Measurements from ENCODE around the gene TUSC1.
"Not testable (repeated sequence)": the region's sequence is repeated elsewhere in the genome, so short reads cannot be mapped to it uniquely, and the experiment has no call there.

The TUSC1 gene

DNA sequence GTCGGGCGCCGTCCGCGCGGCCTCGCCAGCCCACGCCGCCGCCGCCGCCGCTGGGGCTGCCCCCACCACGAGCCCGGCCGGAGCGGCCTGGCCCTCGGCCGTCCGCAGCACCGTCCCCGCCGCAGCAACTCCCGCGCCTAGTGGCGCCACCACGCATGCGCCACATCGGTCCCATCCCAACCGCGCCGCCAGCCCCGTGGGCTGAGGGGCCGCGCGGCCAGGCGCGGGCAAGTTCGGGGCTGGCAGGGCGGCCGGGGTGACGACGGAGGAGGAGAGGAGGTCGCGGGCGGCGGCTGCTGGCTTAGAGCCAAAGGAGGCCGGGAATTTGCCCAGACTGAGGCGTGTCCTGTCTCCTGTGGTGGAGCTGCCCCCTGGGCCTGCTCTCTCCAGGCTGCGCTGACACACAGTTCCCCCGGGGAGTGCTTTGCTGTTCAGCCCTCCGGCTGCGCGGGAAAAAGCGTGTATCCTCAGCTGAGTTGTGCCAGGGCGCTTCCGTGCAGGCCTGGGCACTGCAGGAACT, at the start of gene TUSC1:
TUSC1 (minus strand) TSS at position 298 of the 520 bp plus-strand sequence; CDS start at position 166, 132 bp downstream.
- DNase-seq (ENCODE audit: low read depth in 3 of 3): peak in 1 of 3 experiments; percentile 4

DNA sequence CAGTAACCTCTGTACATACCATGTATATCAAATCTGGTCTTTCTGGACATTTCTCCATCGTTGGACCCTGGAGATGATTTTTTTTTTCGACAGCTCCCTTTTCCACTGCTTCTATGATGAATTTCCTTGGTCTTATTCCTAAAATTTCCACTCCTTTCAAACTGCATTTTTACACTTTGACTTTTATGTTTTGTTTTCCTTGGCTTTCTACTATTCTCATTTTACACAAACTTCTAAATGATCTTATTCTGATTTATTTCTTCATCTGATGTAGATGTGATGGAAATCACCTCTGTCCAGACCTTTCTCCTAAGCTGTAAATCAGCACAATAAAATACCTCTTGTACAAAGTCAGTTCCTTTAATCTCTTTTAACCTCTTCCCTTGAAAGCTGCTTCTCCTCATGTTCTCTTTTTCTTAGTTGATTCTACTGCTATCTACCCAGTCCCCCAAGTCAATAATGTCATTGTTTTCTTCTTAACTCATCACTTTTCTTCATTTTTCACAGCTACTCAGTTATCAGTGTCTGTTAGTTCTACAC, 48.7 kb upstream of the TUSC1 start:
- no peak for DNase-seq (ENCODE audit: low read depth in 3 of 3)

DNA sequence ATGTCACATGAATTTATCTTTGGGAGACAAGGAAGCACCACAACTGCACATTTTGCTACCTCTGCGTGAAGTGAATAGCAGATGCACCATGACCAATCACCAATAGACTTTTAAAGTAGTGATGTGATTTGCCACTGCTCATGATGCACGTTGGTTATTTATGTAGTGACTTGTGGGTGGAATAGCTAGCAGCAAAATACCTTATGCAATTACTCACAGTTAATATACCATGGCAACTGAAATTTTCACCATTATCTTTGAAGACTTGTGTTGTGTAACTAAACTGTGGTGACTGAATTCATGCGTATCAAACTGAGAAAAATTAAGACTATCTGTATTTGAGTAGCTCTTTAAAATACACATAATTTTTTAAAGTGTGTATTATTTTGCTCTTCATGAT, 46.2 kb upstream of the TUSC1 start:
- DNase-seq (ENCODE audit: low read depth in 3 of 3): no peak

DNA sequence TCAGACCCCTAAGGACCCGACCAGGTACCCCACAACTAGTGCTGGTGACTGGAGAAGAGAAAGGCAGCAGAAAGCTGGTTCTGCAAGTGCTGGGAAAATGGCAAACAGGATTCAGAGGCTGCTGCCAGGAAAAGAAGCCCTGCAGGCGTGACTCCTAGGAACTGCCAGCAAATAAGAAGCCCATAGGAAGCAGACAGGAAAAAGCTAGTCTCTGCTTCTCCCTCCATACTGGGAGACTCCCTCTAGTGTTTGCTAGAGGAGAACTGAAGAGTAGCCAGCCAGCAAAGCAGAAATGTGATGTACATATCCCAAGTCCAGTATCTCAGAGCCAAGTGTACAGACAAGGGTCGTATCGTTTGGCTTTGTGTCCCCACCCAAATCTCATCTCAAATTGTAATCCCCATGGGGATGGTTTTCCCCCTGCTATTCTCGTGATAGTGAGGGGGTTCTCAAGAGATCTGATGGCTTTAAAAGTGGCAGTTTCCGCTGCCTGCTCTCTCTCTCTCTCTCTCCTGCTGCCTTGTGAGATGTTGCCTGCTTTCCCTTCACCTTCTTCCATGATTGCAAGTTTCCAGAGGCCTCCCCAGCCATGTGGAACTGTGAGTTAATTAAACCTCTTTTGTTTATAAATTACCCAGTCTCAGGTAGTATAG, 38.1 kb upstream of the TUSC1 start:
- no peak for DNase-seq (ENCODE audit: low read depth in 3 of 3)

DNA sequence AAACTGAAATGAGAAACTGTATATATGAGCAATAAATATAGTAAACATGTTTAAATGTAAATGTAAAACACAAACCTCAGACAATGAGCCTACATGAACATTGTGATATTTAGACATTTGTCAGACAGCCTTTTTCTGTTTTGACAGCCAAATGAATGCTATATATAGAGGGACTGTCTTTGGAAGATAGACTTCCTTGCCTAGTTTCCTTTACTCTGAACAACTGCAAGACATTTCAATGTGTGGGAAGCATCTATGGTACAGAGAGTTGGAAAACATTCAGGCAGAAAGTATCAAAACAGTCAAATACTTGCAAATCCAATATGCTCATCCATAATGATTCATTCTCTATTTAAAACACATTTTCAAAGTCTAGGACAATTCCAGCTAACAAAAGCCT, 31.7 kb upstream of the TUSC1 start:
- DNase-seq (ENCODE audit: low read depth in 3 of 3): no peak

DNA sequence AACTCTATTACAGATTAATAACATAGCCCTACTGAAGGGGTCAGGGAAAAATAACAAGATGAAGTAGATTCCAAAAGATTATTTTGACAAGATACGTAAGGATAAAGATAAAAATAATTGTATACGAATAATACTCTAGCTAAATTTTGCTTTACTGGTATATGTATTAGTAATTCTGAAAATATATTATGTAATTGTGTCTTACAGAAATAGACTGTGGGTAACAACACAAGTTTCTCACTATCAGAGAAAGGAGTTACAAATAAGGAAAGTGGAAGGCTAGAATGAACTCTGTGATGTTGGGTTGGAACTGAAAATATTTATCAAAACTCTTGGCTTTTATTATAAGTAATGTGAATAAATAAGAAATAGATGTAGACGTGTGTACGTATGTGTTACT, 26.6 kb upstream of the TUSC1 start:
- no peak for DNase-seq (ENCODE audit: low read depth in 3 of 3)

DNA sequence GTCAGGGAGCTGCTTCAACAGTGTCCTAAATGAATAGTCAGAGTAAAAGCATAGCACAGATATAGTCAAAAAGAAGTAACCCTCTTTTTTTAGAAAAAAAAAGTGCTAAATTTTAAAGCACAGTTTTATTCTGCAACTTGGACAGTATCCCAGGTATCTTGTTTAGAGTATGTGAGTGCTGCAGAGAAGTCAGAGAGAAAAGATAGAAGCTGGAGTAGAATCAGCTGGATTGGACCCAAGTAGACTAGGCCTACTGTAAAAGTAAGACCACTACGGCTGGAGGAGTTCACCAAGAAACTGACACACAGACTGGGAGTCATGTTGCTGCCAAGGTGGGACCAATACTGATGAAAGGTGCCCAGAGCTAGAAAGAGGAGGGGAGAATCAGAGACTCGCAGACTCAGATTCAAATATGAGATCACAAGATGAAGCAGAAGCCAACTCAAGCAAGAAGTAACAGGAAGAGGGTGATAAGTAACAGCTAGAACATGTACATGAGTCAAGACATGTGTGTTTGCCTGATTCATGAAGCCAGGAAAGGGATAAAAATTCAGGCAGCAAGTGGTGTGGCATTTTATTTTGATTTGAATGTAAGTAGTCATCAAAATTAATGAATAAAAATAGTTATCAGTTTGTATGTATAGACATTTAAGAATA, 25.6 kb upstream of the TUSC1 start:
- no peak for DNase-seq (ENCODE audit: low read depth in 3 of 3)

DNA sequence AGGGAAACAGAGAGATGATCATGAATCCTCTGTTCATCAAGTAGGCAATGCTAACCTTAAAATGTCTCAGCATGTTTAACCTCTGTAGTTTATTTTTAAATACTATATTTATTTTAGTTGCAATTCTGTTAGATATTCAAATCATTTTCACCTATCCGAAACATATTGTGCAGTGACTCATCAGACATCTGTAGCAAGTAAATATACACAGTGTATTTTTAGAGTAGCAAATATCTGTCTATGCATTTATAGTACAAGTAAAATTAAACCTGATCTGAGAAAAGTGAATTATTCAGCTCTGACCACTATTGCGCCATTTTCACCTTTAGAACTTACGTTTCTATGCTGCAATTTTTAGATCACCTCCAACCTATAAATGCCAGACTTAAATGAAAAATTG, 24.3 kb upstream of the TUSC1 start:
- DNase-seq (ENCODE audit: low read depth in 3 of 3): no peak

DNA sequence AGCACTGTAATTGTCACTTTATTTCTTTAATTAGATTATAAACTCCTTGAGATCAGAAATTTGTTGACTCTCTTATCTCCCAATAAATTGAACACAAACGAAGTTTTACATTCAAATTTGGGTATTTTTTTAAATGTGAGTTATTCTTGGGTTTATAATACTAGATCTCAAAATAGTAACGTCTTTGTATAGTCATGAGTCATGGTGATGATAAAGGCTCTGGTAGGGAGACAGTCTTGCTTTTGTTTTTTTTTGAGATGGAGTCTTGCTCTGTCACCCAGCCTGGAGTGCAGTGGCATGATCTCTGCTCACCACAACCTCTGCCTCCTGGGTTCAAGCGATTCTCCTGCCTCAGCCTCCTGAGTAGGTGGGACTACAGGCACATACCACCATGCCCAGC, 22.7 kb upstream of the TUSC1 start:
- not testable (repeated sequence) for DNase-seq (ENCODE audit: low read depth in 3 of 3)

DNA sequence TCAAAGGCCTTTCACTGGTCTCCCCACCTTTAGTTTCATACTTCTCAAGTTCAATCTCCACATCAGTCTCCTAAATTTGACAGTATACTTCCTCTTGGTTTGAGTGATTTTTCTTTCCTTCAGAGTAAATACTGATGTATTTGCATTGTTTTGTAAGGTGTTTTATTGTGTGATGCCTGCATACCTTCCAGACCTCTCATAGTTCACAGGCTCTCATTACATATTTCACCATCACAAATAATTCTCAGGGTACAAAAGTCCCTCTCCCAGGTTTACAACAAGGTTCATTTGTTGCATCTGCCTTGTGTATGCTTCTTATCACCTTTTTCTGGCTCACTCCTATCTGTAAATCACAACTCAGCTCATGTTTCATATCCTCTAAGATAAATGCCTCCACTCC, 22.2 kb upstream of the TUSC1 start:
- DNase-seq (ENCODE audit: low read depth in 3 of 3): no peak

DNA sequence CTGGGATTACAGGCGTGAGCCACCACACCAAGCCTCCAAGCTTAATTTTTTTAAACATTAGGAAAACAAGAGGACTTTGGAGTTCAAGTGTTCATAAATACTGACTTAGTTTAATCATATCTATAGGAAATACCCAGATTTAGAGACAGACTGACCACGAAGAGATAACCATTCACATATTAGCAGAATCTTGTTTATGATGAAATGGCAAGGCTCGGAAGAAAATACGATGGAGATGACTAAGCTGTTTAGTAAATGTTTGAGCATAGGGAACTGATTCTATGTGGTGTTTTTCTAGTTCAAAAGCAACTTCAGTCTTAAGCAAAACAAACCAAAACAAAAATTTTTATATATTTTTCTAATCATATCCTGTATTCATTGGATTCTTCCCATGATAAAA, 13.5 kb upstream of the TUSC1 start:
- no peak for DNase-seq (ENCODE audit: low read depth in 3 of 3)

DNA sequence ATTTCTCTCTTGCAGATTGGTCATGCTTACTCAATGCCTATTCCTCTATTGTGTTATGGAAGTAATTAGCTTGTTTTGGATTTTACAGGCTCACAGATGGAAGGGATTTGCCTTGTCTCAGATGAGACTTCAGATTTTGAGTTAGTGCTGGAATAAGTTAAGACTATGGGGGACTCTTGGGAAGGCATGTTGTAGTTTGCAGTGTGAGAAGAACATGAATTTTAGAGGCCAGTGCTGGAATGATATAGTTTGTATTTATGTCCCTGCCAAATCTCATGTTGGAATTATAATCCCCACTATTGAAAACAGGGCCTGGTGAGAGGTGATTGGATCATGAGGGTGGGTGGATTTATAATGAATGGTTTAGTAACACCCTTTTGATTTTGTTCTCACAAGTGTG, 6.1 kb upstream of the TUSC1 start:
- DNase-seq (ENCODE audit: low read depth in 3 of 3): no peak

DNA sequence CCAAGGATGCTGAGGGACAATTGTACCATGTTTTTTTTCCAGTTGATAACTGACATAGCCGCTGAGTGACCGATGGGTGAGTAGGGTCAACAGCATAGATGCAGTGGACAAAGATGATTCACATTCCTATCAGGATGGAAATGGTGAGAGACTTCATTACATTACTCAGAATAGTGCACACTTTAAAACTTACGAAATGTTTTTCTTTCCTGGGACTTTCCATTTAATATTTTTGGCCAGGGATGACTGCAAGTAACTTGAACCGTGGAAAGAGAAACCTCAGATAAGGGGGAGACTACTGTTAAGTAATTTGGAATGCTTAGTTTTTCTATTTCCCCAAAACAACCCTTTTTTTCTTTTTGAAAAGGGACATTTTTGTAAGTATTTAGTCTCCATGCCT, 3.0 kb upstream of the TUSC1 start:
- DNase-seq (ENCODE audit: low read depth in 3 of 3): no peak

DNA sequence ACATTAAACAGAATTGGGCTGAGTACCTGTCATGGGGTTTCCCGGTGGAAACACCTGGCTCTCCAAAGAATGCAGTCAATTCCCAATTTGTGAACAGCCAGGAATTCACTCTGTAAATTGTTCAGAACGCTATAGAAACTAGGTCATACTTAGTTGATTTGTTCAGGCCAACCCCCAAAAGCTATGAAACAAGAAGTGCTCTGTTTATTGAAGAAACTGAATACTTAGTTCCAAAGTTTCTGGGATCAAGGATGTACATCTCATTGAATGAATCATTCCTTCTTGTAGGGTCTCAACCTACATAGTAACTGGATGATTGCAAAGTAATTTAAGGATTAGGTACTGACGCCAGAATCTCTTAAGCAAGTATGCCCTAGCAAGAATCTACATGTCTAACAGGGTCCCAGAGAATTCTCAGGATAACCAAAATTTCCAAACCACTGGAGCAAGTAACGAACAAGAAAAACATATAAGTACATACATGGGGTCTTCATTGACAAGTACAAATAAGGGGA, 659 bp upstream of the TUSC1 start:
- DNase-seq (ENCODE audit: low read depth in 3 of 3): no peak

DNA sequence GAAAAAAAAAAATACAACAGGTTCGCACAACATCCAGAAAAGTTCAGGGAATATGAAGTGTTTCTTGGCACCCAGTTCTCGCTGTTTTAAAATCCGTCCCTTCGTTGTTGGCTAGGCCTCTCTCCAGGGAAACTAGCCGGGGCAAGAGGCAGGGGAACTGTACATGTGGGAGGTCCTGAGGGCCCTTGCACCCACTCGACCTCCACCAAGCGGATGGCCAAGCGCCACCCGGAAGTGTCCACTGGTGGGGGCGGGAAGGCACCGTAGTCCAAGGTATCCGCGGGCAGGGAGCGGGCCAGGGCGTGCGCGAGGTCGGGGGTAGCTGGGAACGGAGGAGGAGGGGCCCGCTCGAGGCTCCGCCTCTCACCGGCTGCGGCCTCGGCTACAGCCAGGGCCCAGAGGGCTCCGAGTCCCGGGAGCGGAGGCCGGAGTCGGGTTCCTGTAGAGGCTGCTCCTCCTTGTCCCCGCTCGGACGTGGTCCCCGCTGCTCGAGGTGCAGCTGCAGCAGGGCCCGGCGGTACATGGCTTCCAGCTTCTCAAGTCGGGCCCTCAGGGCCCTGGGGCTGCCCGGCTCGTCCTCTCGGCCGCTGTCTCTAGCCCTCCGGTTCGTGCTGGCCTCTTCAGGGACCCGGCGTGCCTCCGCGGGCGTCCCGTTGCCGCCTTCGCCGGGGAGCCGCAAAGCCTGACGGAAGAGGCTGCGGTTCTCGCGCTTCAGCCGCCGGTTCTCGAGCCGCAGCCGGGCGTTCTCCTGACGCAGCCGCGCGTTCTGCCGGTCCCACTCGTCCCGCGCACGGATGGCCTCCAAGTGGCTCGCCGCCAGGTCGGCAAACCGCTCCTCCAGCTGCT, 720 bp downstream of the TUSC1 start:
- DNase-seq (ENCODE audit: low read depth in 3 of 3): peak in 1 of 3 experiments; percentile 3

DNA sequence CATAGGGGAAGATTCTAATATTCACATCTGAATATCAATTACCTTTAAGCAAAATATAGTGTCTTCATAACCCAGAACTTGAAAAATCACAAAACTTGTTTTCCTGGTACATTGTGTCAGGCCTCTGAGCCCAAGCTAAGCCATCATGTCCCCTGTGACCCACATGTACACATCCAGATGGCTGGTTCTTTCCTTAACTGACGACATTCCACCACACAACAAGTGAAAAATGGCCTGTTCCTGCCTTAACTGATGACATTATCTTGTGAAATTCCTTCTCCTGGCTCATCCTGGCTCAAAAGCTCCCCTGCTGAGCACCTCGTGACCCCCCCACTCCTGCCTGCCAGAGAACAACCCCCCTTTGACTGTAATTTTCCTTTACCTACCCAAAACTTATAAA, 2.4 kb downstream of the TUSC1 start:
- not testable (repeated sequence) for DNase-seq (ENCODE audit: low read depth in 3 of 3)

DNA sequence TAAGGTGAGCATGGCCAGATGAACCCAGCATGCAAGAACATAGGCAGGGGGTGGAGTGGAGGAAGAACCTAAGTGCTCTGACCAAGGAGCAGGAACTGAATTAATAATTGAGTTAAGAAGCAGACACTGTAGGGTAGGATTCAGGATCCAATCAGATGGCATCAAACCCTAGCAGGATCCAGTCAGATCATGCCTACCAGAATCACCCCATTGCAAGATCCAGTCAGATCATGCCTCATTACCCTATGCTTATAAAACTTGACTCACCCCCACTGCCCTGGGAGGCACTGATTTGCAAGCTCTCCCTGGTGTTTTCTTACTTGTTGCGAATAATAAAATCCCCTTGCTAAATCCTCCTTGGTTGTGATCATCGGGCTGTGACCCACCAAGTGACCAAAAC, 19.7 kb downstream of the TUSC1 start:
- DNase-seq (ENCODE audit: low read depth in 3 of 3): no peak

DNA sequence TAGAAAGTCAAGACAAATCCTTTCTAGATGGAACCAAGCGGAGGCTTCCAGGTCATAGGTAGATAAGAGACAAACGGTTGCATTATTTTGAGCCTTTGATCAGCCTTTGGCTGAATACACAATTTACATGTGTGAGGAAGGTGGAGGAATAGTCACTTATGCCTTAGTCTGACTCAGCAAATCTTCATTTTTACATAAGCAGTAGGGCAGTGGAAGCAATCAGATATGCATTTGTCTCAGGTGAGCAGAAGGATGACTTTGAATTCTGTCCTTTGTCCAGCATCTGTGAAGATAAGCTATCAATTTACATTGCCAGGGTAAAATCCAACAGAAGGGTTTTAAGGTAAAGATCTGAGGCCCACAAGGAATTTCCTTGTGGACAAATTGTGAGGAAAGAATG, 23.8 kb downstream of the TUSC1 start:
- DNase-seq (ENCODE audit: low read depth in 3 of 3): no peak

DNA sequence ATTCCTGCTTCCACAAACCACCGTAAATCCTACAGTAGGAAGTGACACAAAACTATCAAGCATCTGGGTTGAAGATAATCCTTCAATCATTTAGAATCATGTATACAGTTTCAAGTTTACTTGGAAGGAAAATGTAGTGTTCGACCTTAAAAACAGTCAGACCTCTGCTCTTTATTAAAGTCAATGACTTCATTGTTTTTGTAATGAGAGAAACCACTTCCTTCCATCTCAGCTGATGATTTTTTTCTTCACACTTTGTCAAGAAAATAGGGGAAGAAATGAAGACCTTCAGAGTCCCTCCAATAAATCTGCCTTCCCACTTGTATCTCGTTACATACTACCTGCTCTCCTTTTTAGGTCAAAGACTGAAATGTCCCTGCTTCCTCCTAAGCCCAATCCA, 30.1 kb downstream of the TUSC1 start:
- DNase-seq (ENCODE audit: low read depth in 3 of 3): no peak

DNA sequence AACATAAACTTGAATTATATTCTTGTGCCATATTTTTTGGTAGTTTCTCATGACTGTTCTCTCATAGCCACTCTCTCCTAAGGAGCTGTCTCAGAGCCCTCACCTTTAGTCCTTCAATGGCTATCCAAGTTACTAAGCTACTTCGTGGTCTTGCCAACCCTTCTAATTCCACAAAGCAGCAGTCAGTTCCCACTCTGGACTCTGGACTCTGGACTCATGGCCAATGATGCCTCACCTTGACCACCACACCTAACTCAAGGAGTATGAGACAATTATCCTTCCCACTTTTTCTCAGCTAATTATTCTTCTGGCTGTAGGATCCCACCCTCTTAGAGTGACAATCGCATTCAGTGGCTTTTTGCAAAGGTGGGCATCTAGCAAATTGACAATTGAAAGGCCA, 42.2 kb downstream of the TUSC1 start:
- DNase-seq (ENCODE audit: low read depth in 3 of 3): no peak

DNA sequence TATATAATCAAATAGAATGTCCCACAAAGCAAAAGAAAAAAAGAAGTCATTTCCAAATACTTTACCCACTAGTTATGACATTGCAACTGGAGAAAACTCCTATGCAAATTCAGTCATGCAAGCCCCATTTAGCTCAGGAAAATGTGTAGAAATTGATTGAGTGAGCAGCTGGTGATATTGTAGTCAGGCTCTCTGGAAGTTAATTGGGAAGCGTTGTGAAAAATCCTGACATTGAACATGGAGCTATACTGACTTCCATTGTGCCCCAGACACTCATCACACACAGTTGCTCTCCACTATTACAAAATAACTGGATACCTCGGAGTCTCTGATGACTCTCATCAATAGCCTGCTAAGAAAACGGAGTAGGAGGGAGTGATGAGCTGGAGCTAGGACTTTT, 49.0 kb downstream of the TUSC1 start:
- no peak for DNase-seq (ENCODE audit: low read depth in 3 of 3)
